GM23248 (cell line): Measurements from ENCODE around the gene CR1. TPM values are rescaled to one million over a fixed set of nuclear protein-coding genes. Genes with fewer than 3 reads are reported as not detected.
A peak's percentile ranks its signal among the peaks of the same experiment; 100 is the strongest.
"Not testable (repeated sequence)": the region's sequence is repeated elsewhere in the genome, so short reads cannot be mapped to it uniquely, and the experiment has no call there.

Experiments
- DNase-seq: peaks from one replicate; pipeline ENCODE4 v3.0.0-alpha.2; 2015
- H2AFZ ChIP-seq: fragments of 200-600 bp; sonication (generic); 2 replicates; pipeline ENCODE4 v1.6.1; 2016; ENCODE audit warnings: antibody characterized with exemption
- H3F3A ChIP-seq: fragments of 200-600 bp; sonication (generic); 2 replicates; pipeline ENCODE4 v1.6.1; 2016; ENCODE audit warnings: mild to moderate bottlenecking, antibody characterized with exemption, mixed run types; ENCODE audit not compliant: insufficient read depth
- H3K27ac ChIP-seq: fragments of 200-600 bp; sonication (generic); 2 replicates; pipeline ENCODE4 v1.5.1; 2016; ENCODE audit warnings: mild to moderate bottlenecking
- H3K27me3 ChIP-seq: fragments of 200-600 bp; sonication (generic); replicated peaks from 2 replicates; pipeline ENCODE4 v1.6.1; 2016; ENCODE audit warnings: mild to moderate bottlenecking; ENCODE audit not compliant: insufficient read depth
- H3K36me3 ChIP-seq: fragments of 200-600 bp; sonication (generic); 2 replicates; pipeline ENCODE4 v1.6.1; 2016; ENCODE audit warnings: low read depth, mild to moderate bottlenecking
- H3K4me1 ChIP-seq: fragments of 200-600 bp; sonication (generic); 2 replicates; pipeline ENCODE4 v1.6.1; 2016; ENCODE audit warnings: mild to moderate bottlenecking; ENCODE audit not compliant: insufficient read depth
- H3K4me2 ChIP-seq: fragments of 200-600 bp; sonication (generic); one replicate; pipeline ENCODE4 v1.6.1; 2016; ENCODE audit warnings: mild to moderate bottlenecking; ENCODE audit not compliant: unreplicated experiment
- H3K4me3 ChIP-seq: fragments of 200-600 bp; sonication (generic); 2 replicates; pipeline ENCODE4 v1.5.1; 2016; ENCODE audit warnings: mild to moderate bottlenecking
- H3K79me2 ChIP-seq: fragments of 200-600 bp; sonication (generic); 2 replicates; pipeline ENCODE4 v1.6.1; 2016; ENCODE audit warnings: mild to moderate bottlenecking; ENCODE audit not compliant: insufficient read depth
- H3K9ac ChIP-seq: fragments of 200-600 bp; sonication (generic); 2 replicates; pipeline ENCODE4 v1.6.1; 2016; ENCODE audit warnings: mild to moderate bottlenecking
- H3K9me2 ChIP-seq: fragments of 200-600 bp; sonication (generic); 2 replicates; pipeline ENCODE4 v1.6.1; 2016; ENCODE audit warnings: mixed run types, mild to moderate bottlenecking, moderate library complexity; ENCODE audit not compliant: insufficient read depth
- H3K9me3 ChIP-seq: fragments of 200-600 bp; sonication (generic); one replicate; pipeline ENCODE4 v1.6.1; 2017; ENCODE audit warnings: low read depth
- H4K20me1 ChIP-seq: fragments of 200-600 bp; sonication (generic); 2 replicates; pipeline ENCODE4 v1.6.0; 2016; ENCODE audit not compliant: insufficient read depth
- EZH2 ChIP-seq: fragments of 200-600 bp; sonication (generic); IDR thresholded peaks from 2 replicates; pipeline ENCODE4 v1.6.1; 2018; ENCODE audit warnings: antibody characterized with exemption, mild to moderate bottlenecking; ENCODE audit not compliant: insufficient read depth, poor library complexity, severe bottlenecking
- EZH2phosphoT487 ChIP-seq: fragments of 200-600 bp; sonication (generic); IDR thresholded peaks from 2 replicates; pipeline ENCODE4 v1.6.1; 2018; ENCODE audit warnings: antibody characterized with exemption, moderate library complexity, mild to moderate bottlenecking, low read depth; ENCODE audit not compliant: insufficient read depth
- WGBS, 2 experiments: methylation state at CpG; one replicate each; pipeline ENCODE4 v1.1.6; 2015 to 2017; ENCODE audit warnings: low lambda C conversion rate in 2 of 2, low coverage in 1 of 2; ENCODE audit errors: missing lambda C conversion rate in 2 of 2; 5-methylcytosine and 5-hydroxymethylcytosine counted together
- in situ Hi-C: fragments of 300-500 bp; cut with MboI; formaldehyde crosslinking; loops from 2 replicates; pipeline ENCODE4 v1.15.0; 2020
- polyA plus RNA-seq: library from polyadenylated mRNA; unstranded; fragments of >200 nt; fragmentation: Nextera tagmentation; extraction: Ambion mirVana; gene quantifications from 2 replicates; pipeline ENCODE4 v1.2.1, GENCODE V29; 2016
- total RNA-seq: library from RNA; depleted of rRNA; stranded (reverse); fragments of >200 nt; shearing (Covaris generic); gene quantifications from 2 replicates; pipeline ENCODE4 v1.2.3, GENCODE V29; 2014

CR1 gene
- total and polyA plus RNA-seq, 2 experiments from 2014 or later, result not detected

- H3K9me3 ChIP-seq, result no peaks in the 10 kb centered on the region
- TF ChIP-seq EZH2phosphoT487, result no peak
- no peak for TF ChIP-seq EZH2
- in situ Hi-C loops, result no loop called here
- H3K4me1 ChIP-seq, result no peaks in the 10 kb centered on the region
- H3K4me3 ChIP-seq, result no peak overlapping the region
- H3K9ac ChIP-seq, result no peak overlapping the region
- H3K36me3 ChIP-seq, result no peaks in the 10 kb centered on the region
- H2AFZ ChIP-seq, result peak overlapping the region; percentile 59
- no peaks in the 10 kb centered on the region for H3K79me2 ChIP-seq
- no peaks in the 10 kb centered on the region for H3F3A ChIP-seq
- H3K27ac ChIP-seq, result no peak overlapping the region
- no peak overlapping the region for H3K4me2 ChIP-seq
- H3K9me2 ChIP-seq, result no peaks in the 10 kb centered on the region
- WGBS, 2 experiments, result 24 to 29% methylated on average over 5 of the region's 5 CpGs
- no peak for DNase-seq
- H3K27me3 ChIP-seq, result no peaks in the 10 kb centered on the region
- H4K20me1 ChIP-seq, result no peaks in the 10 kb centered on the region
Observed at GRCh38 chr1:207578796-207579435, 83.0 kb downstream of the CR1 start.

DNA sequence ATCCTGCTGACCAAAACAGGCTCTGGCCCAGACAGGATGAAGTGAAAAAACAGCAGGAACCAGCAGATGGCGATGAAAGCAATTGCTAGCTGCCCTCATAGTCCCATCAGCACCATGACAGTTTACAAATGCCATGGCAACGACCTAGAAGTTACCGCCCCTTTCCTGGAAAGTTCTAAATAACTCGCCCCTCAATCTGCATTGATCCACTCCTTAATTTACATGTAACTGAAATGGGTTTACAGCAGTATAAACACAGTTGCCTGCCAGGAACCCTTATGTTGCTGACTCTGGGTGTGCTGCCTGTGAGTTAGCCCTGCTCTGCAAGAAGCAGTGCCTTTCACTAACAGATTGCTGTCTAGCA lies 83.5 kb downstream of the CR1 start:
- Histone ChIP-seq H3K9me3 (no peaks in the 10 kb centered on the region), H3K4me1 (no peaks in the 10 kb centered on the region), H3K4me3 (no peak overlapping the region), H4K20me1 (no peaks in the 10 kb centered on the region), H3K36me3 (no peaks in the 10 kb centered on the region), H2AFZ (peak overlapping the region; percentile 59), H3K4me2 (no peak overlapping the region), H3F3A (no peaks in the 10 kb centered on the region), H3K9ac (no peak overlapping the region), H3K27me3 (no peaks in the 10 kb centered on the region), H3K9me2 (no peaks in the 10 kb centered on the region), H3K27ac (no peak overlapping the region), H3K79me2 (no peaks in the 10 kb centered on the region)
- WGBS, 2 experiments, result 2 to 3% methylated on average over 4 of the region's 4 CpGs
- in situ Hi-C loops, result no loop called here
- DNase-seq, result peak; percentile 74
- TF ChIP-seq EZH2phosphoT487 (no peak), EZH2 (no peak)

GRCh38 chr1:207581496-207582153 lies 85.7 kb downstream of the CR1 start:
- Histone ChIP-seq H3K9me3 (no peaks in the 10 kb centered on the region), H3K4me1 (no peaks in the 10 kb centered on the region), H3K9ac (no peak overlapping the region), H3K4me2 (no peak overlapping the region), H3F3A (no peaks in the 10 kb centered on the region), H3K36me3 (no peaks in the 10 kb centered on the region), H3K9me2 (no peaks in the 10 kb centered on the region), H4K20me1 (no peaks in the 10 kb centered on the region), H3K27ac (no peak overlapping the region), H2AFZ (no peak overlapping the region), H3K27me3 (no peaks in the 10 kb centered on the region), H3K4me3 (no peak overlapping the region), H3K79me2 (no peaks in the 10 kb centered on the region)
- in situ Hi-C loops, result no loop called here
- no peak for TF ChIP-seq EZH2phosphoT487
- no peak for TF ChIP-seq EZH2
- 60 to 62% methylated on average over 8 of the region's 8 CpGs for WGBS, 2 experiments
- DNase-seq, result no peak

DNA sequence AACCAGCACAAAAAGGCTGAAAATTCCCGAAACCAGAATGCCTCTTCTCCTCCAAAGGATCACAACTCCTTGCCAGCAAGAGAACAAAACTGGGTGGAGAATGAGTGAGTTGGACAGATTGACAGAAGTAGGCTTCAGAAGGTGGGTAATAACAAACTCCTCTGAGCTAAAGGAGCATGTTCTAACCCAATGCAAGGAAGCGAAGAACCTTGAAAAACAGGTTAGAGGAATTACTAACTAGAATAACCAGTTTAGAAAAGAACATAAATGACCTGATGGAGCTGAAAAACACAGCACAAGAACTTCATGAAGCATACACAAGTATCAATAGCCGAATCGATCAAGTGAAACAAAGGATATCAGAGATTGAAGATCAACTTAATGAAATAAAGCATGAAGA lies 93.5 kb downstream of the CR1 start:
- WGBS, 2 experiments, result 59 to 65% methylated on average over 4 of the region's 4 CpGs
- H3K9me2 ChIP-seq, H3K4me3 ChIP-seq, in situ Hi-C loops, DNase-seq, H3K36me3 ChIP-seq, H3K9ac ChIP-seq, H3K4me2 ChIP-seq, H3K27ac ChIP-seq, H3K27me3 ChIP-seq, H3K9me3 ChIP-seq, H4K20me1 ChIP-seq, H3K79me2 ChIP-seq, H2AFZ ChIP-seq, H3K4me1 ChIP-seq, H3F3A ChIP-seq: not testable (repeated sequence)

GRCh38 chr1:207591205-207591604 lies 95.2 kb downstream of the CR1 start:
- H3K79me2 ChIP-seq, H3K9me3 ChIP-seq, H3F3A ChIP-seq, H3K4me3 ChIP-seq, H3K9me2 ChIP-seq, H3K4me1 ChIP-seq, H3K27ac ChIP-seq, DNase-seq, H2AFZ ChIP-seq, H3K27me3 ChIP-seq, H3K36me3 ChIP-seq, in situ Hi-C loops, H4K20me1 ChIP-seq, H3K4me2 ChIP-seq, H3K9ac ChIP-seq: not testable (repeated sequence)
- 37 to 38% methylated on average over 5 of the region's 5 CpGs for WGBS, 2 experiments

GRCh38 chr1:207594095-207594494 lies 98.1 kb downstream of the CR1 start:
- H3K27me3 ChIP-seq, H3K27ac ChIP-seq, H3K36me3 ChIP-seq, H3K9me3 ChIP-seq, H3F3A ChIP-seq, DNase-seq, H2AFZ ChIP-seq, H3K4me3 ChIP-seq, H3K9me2 ChIP-seq, H3K4me1 ChIP-seq, in situ Hi-C loops, H4K20me1 ChIP-seq, H3K79me2 ChIP-seq, H3K9ac ChIP-seq, H3K4me2 ChIP-seq: not testable (repeated sequence)
- 66% methylated on average over 4 of the region's 4 CpGs for WGBS, 2 experiments
